ENCODE measurements around the gene LRP8.
"Not testable (repeated sequence)": the region's sequence is repeated elsewhere in the genome, so short reads cannot be mapped to it uniquely, and the experiment has no call there.

The LRP8 gene

DNA sequence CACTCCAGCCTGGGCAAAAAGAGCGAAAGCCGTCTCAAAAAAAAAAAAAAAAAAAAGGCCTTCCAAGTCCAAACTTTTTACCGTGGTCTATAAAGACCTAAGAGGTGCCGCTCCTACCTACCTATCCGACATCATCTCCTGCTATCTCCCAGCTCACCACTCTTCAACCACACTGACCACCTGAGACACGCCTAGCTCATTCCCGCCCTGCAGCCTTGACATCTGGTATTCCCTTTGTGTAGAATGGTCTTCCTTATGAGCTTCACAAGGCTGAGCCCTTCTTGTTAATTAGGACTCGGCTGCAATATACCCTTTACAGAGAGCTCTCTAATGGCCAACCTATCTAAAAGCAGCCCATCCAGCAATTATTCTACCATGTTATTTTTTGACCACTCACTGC lies 90.2 kb downstream of the LRP8 start:
- in situ Hi-C loops (cut with HindIII; ENCODE audit: low sequenced_read_pairs) = no loop called here

DNA sequence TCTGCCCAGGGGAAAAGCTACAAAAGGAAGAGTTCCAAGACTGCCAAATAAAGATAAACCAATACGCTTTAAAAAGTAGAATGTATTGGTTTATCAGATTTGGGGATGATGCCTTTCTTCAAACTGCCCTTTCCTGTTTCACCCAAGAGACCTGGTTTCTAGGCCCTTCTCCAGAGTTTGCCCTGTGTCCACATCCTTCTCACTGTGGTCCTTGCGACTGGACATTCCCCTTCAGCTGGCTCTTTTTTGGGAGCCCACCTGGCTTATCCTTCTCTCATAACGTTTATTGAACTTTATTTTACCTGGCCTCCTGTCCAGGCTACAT lies 106.9 kb downstream of the LRP8 start:
- in situ Hi-C loops (cut with HindIII; ENCODE audit: low sequenced_read_pairs) = no loop called here

DNA sequence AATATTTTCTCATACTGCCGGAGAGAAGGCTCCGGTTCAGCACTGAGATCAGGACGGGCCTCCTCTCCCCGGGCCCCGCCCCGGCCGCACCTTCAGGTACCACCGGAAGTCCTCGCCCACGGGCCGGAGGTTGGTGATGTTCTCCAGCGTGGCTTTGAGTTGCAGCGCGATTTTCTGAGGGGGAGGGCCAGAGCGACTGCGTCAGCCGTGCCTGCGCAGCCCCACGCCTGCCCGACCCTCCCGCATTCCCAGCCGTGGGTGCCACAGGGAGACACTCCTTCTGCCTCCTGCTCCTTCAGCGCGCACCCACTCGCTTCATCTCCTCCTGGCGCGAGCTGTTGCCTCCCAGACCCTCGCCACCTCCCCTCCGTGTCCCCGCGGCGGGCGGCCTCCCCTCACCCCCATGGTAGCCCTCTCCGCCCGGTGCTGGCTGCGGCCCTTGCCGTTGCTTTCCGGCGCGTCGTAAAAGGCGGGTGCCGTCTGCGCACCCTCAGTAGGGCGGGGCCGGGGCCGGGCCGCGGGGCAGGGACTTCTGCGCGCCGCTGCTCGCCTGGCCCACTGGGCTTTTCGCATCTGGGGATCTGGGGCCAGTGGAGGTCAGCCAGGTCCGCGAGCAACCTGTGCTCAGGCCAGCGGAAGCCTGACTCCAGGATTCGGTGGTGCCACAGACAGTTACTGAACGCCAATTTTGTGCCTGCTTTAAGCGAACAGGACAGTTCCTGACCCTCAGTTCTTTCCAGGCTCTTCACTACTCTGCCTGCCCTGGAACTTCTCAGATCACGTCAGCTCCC lies 107.5 kb downstream of the LRP8 start, which contains the start of gene CZIB:
TSS of gene CZIB (minus strand) at position 464 of the 791 bp plus-strand sequence. CDS start at position 405, 59 bp downstream.
- in situ Hi-C loops (cut with HindIII; ENCODE audit: low sequenced_read_pairs) = no loop called here

DNA sequence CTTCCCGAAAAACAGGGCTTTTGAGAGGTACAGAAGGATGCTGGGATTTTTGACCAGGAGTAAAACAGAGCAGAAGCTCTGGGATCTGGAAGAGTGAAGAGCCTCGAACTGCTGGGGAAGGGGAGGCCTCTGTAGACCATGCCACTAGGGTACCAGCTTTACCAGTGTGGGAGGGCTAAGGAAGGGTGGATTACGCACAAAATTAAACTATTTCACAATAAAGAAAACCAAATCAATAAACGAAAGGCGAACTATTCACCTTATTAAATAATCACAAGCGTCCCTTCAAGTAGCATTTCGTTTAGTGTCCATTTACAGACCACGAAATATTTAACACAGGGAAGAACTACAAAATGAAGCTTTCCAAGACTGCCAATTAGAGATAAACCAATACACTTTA lies 108.2 kb downstream of the LRP8 start:
- in situ Hi-C loops (cut with HindIII; ENCODE audit: low sequenced_read_pairs) = no loop called here

DNA sequence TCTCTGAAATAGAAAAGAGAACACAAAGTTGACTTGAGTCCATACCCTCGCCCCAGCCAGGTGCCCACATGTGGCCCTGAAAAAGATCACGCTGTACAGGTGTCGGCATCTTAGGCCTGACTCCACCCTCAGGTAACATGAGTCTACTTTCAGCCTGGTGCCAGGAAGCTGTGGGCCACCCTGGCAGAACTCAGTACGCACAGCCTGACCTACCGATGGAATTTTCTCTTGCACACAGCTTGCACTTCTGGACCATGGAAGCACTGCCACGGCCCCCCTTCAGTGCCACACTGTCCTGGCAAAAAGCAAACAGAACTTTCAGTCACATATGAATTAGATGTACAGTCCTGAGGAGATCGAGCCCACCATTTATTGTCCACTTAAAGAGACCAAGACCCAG lies 109.7 kb downstream of the LRP8 start:
- in situ Hi-C loops (cut with HindIII; ENCODE audit: low sequenced_read_pairs) = no loop called here

DNA sequence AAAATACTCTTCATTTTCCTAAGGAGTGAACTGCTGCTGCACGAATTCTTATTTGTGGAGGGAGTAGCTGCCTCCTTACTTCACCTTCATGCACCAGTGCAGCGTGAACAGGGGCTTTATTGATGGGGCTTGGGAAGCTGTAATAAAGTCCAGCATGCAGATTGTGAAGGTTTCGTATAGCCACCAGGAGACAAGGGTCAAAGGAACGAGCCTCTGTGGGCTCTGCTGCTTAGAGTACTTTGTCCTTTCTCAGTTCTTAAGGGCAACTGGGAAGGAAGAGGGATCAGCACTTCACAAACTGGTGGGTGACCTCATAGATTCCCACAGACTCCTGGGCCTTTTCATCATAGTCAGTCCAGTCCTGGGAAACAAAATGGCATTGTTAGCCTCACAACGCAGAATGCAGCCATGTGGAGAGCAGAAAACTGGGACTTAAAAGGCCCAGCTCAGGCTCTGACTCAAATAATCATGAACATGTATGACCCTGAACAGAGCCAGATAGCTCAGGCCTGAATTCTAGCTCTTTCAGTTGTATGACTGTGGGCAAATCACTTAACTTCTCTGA lies 113.4 kb downstream of the LRP8 start:
- in situ Hi-C loops (cut with HindIII; ENCODE audit: low sequenced_read_pairs) = no loop called here

DNA sequence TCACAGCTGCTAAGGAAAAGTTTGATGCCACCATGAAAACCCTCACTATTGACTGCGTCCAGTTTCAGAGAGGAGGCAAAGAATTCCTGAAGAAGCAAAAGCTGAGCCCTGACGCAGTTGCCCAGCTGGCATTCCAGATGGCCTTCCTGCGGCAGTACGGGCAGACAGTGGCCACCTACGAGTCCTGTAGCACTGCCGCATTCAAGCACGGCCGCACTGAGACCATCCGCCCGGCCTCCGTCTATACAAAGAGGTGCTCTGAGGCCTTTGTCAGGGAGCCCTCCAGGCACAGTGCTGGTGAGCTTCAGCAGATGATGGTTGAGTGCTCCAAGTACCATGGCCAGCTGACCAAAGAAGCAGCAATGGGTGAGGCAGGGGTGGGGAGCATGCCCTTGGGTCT lies 116.9 kb downstream of the LRP8 start:
- in situ Hi-C loops (cut with HindIII; ENCODE audit: low sequenced_read_pairs) = no loop called here

DNA sequence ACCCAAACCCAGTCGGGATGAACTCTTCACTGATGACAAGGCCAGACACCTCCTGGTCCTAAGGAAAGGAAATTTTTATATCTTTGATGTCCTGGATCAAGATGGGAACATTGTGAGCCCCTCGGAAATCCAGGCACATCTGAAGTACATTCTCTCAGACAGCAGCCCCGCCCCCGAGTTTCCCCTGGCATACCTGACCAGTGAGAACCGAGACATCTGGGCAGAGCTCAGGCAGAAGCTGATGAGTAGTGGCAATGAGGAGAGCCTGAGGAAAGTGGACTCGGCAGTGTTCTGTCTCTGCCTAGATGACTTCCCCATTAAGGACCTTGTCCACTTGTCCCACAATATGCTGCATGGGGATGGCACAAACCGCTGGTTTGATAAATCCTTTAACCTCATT lies 117.5 kb downstream of the LRP8 start:
- in situ Hi-C loops (cut with HindIII; ENCODE audit: low sequenced_read_pairs) = no loop called here

DNA sequence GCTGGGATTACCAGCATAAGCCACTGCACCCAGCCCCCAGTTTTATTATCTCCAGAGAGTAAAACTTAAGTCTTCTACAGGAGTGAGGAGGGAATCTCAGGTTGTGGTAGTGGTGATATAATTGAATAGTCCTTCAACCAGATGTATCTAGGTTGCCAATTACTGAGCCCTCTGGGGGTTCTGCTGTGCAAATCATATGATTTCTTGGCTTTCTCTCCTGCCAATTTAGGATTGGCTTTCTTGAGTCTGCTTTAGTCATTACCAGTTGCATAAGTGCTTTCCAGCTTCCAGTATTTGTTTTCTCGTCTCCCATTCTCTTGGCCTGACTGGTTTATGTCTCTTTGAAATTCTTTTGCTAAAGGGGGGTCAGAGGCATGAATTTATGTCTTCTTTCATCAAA lies 120.1 kb downstream of the LRP8 start:
- in situ Hi-C loops (cut with HindIII; ENCODE audit: low sequenced_read_pairs) = no loop called here

DNA sequence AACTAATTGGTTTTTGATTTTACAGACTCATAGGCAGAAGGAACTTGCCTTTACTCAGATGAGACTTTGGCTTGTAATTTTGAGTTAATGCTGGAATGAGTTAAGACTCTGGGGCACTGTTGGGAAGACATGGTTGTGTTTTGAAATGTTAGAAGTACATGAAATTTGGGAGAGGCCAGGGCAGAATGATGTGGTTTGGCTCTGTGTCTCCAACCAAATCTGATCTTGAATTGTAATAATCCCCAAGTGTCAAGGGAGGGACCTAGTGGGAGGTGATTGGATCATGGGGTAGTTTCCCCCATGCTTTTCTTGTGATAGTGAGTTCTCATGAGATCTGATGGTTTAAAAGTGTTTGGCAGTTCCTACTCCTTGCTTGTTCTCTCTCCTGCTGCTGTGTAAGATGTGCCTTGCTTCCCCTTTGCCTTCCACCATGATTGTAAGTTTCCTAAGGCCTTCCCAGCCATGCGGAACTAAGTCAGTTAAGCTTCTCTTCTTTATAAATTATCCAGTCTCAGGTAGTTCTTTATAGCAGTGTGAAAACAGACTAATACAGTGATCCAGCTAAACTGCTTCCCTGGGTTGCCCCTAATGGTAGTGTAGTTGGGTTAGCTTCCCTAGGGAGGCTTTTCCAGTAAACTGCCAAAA lies 121.0 kb downstream of the LRP8 start:
- in situ Hi-C loops (cut with HindIII; ENCODE audit: low sequenced_read_pairs) = no loop called here

DNA sequence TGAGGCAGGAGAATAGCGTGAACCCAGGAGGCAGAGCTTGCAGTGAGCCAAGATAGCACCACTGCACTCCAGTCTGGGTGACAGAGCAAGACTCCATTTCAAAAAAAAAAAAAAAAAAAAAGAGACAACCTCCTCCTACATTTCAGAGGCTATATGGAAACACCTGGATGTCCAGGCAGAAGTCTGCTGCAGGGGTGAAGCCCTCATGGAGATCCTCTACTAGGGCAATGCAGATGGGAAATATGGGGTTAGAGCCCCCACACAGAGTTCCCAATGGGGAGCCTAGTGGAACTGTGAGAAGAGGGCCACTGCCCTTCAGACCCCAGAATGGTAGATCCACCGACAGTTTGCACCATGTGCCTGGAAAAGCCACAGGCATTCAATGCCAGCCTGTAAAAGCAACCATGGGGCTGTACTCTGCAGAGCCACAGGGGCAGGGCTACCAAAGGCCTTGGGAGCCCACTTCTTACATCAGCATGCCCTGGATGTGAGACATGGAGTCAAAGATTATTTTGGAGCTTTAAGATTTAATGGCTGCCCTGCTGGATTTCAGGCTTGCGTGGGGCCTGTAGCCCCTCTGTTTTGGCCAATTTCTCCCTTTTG lies 121.7 kb downstream of the LRP8 start:
- in situ Hi-C loops (cut with HindIII; ENCODE audit: low sequenced_read_pairs) = not testable (repeated sequence)

DNA sequence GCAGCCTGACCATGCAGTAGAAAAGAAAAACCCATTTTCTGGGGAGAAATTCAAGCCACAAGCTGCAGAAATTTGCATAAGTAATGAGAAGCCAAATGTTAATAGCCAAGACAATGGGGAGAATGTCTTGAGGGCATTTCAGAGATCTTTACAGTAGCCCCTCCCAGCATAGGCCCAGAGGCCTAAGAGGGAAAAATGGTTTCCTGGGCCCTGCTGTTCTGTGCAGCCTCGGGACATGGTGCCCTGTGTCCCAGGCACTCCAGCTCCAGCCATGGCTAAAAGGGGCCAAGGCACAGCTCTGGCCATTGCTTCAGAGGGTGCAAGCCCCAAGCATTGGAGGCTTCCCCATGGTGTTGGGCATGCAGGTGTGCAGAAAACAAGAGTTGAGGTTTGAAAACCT lies 122.4 kb downstream of the LRP8 start:
- in situ Hi-C loops (cut with HindIII; ENCODE audit: low sequenced_read_pairs) = not testable (repeated sequence)

DNA sequence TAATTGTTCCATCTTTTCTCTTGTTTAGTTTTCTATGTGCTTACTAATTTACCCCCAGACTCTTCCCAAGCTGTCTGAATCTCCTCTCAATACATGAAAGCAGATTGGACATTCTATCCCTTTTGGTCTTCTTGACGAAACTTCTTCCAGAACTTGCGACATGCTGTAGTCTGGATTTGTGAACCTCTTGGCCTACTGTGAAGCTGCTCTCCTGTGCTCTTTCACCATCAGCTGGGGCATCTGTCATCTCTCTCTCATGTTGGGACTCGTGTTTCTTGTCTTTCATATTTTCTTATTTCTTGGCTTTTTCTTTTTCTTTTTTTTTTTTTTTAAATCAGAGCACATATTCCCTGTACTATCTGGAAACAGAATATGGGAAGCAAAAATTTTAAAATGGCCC lies 124.4 kb downstream of the LRP8 start:
- in situ Hi-C loops (cut with HindIII; ENCODE audit: low sequenced_read_pairs) = loop anchor here (5.0 kb wide), 1 partner anchor 81 kb away; no protein-coding TSS in a partner anchor

DNA sequence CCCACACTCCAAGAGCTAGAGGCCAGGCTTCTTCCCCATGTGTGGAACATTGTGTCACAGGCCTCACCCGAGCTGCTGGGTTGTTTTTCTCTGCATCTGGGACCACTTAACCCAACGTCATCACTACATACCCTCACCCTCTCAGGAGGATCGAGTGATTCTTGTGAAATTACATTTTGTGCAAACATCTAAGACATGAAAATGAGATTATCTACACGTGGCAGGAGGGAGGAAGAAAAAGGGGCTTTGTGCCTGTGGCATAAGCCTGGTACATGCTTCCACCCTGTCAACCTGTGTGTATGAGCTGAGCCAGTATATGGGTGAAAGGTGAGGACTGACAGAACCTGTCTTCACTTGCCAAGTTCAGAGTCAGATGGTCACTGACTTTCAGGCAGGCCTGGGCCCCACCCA lies 129.6 kb downstream of the LRP8 start:
- in situ Hi-C loops (cut with HindIII; ENCODE audit: low sequenced_read_pairs) = no loop called here

DNA sequence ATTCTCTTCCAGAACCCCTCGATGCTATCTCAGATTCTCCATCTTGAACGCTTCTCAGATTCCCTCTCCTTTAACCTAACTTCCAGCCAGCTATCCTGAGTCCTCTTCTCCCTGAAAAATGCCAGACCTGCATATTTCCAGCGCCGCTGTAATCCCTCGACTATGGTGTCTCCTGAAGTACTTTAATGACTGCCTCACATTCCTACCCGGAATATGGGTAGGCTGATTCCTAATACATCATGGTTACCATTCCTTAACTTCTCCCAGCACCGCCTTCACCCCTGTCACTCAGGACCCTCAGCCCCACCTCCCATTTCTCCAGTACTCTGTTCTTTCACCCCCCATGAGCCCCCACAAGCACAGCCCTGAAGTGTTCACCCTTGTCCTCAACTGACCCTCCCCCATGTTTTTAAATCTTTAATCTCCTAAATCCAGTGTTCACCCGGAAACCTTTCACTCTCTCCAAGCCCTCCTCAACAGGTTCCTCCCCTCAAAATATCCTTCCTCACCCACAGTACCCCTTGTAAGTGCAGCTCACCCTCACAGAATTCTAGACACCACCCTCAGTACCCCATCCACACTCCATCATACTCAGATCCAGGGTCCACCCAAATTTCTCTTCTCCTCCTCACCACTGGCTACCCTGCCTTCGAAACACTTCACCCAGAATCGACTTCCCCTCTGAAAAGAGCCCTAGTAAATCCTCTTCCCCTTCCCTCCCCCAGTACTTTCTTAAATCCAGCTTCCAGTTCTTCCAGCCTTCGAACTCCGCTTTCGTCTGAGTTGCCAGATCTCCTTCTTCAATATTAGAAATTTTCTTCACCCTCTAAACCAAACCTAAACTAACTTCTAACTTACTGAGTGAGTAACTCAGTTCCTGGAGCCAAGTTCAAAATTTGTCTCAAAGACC lies 130.3 kb downstream of the LRP8 start:
- in situ Hi-C loops (cut with HindIII; ENCODE audit: low sequenced_read_pairs) = no loop called here

DNA sequence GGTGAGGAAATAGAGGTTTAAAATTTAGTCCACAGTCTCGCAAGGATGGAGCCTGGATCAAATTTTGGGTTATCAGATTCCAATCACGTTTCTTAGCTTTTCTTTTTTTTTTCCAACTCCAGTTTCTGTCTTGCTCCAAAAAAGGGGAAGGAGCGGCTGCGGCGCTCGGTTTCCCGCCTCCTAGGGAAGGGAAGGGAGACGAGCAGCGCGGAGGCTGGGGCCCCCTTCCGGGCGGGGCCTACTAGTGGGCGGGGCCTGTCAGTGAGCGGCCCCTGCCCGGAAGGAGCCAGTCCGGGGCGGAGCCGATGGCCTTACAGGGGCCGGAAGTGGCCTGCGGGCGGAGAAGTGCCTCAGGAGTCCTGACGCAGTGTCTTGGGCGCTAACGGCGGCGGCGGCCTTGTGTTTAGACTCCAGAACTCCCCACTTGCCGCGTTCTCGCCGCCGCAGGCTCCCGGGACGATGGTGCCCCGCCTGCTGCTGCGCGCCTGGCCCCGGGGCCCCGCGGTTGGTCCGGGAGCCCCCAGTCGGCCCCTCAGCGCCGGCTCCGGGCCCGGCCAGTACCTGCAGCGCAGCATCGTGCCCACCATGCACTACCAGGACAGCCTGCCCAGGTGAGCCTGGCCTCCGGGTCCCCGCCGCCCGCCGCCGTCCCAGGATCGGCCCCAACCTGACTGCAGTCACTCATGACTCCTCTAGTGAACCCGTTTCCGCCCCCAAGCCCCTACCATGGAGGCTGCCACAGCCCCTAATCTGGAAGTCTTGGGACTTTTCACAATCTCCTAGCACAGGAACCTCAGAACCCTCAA lies 131.2 kb downstream of the LRP8 start, which contains the start of gene CPT2:
TSS of gene CPT2 (plus strand) at position 340 of the 806 bp plus-strand sequence. CDS start at position 460, 120 bp downstream.
- in situ Hi-C loops (cut with HindIII; ENCODE audit: low sequenced_read_pairs) = no loop called here

DNA sequence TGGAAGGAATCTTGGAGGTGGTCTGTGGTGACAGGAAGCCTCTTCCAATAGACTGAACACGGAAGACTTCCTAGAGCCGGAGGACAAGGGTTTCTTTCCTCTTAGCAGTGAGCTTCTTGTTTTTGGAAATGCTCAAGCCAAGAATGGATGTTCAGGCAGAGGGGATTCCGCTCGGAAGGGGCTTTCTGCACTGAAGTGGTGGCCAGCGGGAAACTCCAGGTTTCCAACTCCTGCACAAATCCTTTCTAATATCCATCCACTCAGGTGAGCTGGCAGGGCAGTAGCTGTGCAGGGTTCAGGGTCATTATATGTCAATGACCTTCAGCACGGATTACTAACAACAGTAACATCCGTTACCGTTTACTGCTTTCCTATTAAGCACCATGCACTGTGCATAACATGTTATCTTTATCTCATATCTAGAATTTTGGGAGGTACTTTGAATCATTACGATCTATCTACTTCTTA lies 131.8 kb downstream of the LRP8 start:
- in situ Hi-C loops (cut with HindIII; ENCODE audit: low sequenced_read_pairs) = no loop called here

DNA sequence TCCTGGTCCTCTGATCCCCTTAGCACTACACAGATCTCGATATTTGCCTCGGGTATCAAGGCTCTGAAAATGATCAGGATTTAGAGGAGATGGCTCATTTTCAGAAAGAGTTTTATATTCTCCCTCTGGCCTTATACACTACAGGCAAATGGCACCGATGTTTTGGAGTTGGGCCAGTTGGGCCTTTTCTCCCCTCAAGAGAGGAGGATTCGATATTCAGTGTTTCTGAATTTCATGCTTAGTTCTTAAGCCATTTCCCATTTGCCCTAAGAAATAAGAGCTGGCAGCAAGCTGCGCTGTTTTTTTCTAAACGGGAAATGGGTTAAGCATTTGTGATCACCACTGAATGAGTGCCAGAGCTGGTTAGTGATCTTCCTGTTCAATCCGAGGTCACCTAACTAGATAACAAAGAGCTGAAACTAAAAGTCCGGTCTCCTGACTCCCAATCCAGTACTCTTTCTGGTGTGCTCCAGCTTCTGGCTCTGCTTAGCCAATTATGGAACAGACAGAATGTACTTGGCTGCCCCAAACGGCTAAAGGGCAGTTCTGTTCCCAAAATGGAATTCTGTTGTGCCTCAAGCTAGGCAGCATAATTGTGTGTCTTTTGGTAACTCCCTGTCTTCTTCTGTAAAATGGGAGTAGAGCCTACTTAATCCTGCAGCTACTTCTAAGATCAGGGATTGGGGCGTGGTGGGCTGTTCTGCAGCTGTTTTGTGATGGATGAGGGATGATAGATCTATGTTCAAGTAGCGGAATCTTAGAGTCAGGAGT lies 132.4 kb downstream of the LRP8 start:
- in situ Hi-C loops (cut with HindIII; ENCODE audit: low sequenced_read_pairs) = no loop called here

Data from endothelial cell of hepatic sinusoid (primary cell).